Glutamatergic neuron (in vitro differentiated cells): ENCODE results near the gene KLF4. TPM values are rescaled to one million over a fixed set of nuclear protein-coding genes. Genes with fewer than 3 reads are reported as not detected.

ENCODE experiments used
- DNase-seq: peaks from one replicate; pipeline ENCODE4 v3.0.0; 2022
- H3K27ac Mint-ChIP-seq: one replicate; pipeline ENCODE4 v1.8.0; 2020; ENCODE audit warnings: mild to moderate bottlenecking, mixed read lengths, inconsistent platforms; ENCODE audit not compliant: unreplicated experiment
- H3K27me3 Mint-ChIP-seq: one replicate; pipeline ENCODE4 v1.8.0; 2020; ENCODE audit warnings: mild to moderate bottlenecking, moderate library complexity, mixed read lengths, inconsistent platforms; ENCODE audit not compliant: unreplicated experiment
- H3K36me3 Mint-ChIP-seq: one replicate; pipeline ENCODE4 v1.8.0; 2020; ENCODE audit warnings: mild to moderate bottlenecking, mixed read lengths, inconsistent platforms; ENCODE audit not compliant: unreplicated experiment
- H3K4me1 Mint-ChIP-seq: one replicate; pipeline ENCODE4 v1.8.0; 2020; ENCODE audit warnings: mild to moderate bottlenecking, low read depth, mixed read lengths, inconsistent platforms; ENCODE audit not compliant: unreplicated experiment
- H3K4me3 Mint-ChIP-seq: one replicate; pipeline ENCODE4 v1.8.0; 2020; ENCODE audit warnings: mild to moderate bottlenecking, mixed read lengths, inconsistent platforms; ENCODE audit not compliant: unreplicated experiment
- H3K9me3 Mint-ChIP-seq: one replicate; pipeline ENCODE4 v1.8.0; 2020; ENCODE audit warnings: mild to moderate bottlenecking, moderate library complexity, mixed read lengths, inconsistent platforms; ENCODE audit not compliant: unreplicated experiment
- total RNA-seq: library from RNA; stranded (reverse); fragmentation: NEBNext Ultra II Directional; extraction: Animal tissue kit (Norgen Biotek cat#: 25700); gene quantifications from one replicate; pipeline ENCODE4 v1.2.1, GENCODE V29; 2021; ENCODE audit not compliant: unreplicated experiment
- TF ChIP-seq, protein P1 (sequence below): fragments of 200-600 bp; sonication (generic); IDR thresholded peaks from one replicate; pipeline ENCODE4 v1.5.0; 2021; ENCODE audit not compliant: partially characterized antibody, unreplicated experiment

Gene KLF4
- total RNA-seq, 1 donor from 2014 or later = 72.1 TPM

GRCh38 chr9:107467416-107467815, 22.2 kb downstream of the KLF4 start:
- Mint-ChIP-seq H3K27ac (no peak overlapping the region), H3K4me1 (peaks cover 2% of the 10 kb centered on the region), H3K4me3 (no peak overlapping the region), H3K36me3 (no peaks in the 10 kb centered on the region), H3K9me3 (no peaks in the 10 kb centered on the region), H3K27me3 (peaks cover 3% of the 10 kb centered on the region)
- TF ChIP-seq, protein P1, sequence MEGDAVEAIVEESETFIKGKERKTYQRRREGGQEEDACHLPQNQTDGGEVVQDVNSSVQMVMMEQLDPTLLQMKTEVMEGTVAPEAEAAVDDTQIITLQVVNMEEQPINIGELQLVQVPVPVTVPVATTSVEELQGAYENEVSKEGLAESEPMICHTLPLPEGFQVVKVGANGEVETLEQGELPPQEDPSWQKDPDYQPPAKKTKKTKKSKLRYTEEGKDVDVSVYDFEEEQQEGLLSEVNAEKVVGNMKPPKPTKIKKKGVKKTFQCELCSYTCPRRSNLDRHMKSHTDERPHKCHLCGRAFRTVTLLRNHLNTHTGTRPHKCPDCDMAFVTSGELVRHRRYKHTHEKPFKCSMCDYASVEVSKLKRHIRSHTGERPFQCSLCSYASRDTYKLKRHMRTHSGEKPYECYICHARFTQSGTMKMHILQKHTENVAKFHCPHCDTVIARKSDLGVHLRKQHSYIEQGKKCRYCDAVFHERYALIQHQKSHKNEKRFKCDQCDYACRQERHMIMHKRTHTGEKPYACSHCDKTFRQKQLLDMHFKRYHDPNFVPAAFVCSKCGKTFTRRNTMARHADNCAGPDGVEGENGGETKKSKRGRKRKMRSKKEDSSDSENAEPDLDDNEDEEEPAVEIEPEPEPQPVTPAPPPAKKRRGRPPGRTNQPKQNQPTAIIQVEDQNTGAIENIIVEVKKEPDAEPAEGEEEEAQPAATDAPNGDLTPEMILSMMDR = no peak
- no peak for DNase-seq

DNA sequence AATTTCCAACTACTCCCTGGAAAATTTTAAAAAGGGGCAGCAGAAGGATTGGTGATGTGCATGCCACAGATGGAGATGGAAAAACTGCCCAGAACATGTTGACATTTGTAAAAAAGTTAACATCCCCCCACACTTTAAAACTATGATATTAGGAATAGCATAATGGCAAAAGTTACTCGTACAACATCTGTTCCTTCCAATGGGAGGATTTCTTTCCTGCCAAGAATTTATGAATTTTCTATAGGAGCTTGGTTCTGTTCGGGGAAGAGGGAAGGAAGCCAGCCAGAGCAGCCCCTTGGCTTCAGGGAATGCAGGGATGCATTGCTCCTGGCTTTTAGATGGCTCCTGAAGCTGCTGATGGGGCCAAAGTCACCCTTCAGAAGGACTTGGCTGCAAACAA, 22.7 kb downstream of the KLF4 start:
- Mint-ChIP-seq H3K4me1 (peaks cover 2% of the 10 kb centered on the region), H3K36me3 (no peaks in the 10 kb centered on the region), H3K27ac (no peak overlapping the region), H3K9me3 (no peaks in the 10 kb centered on the region), H3K27me3 (peaks cover 3% of the 10 kb centered on the region), H3K4me3 (peak overlapping the region; percentile 86)
- TF ChIP-seq, protein P1 = no peak
- no peak for DNase-seq

- Mint-ChIP-seq H3K27me3 (peaks cover 4% of the 10 kb centered on the region), H3K4me1 (peaks cover 2% of the 10 kb centered on the region), H3K9me3 (peaks cover 1% of the 10 kb centered on the region), H3K36me3 (no peaks in the 10 kb centered on the region), H3K27ac (no peak overlapping the region), H3K4me3 (peak overlapping the region; percentile 86)
- TF ChIP-seq, protein P1 = peak; percentile 79
- DNase-seq = peak; percentile 81
Observed at GRCh38 chr9:107465467-107466451, 23.8 kb downstream of the KLF4 start.

DNA sequence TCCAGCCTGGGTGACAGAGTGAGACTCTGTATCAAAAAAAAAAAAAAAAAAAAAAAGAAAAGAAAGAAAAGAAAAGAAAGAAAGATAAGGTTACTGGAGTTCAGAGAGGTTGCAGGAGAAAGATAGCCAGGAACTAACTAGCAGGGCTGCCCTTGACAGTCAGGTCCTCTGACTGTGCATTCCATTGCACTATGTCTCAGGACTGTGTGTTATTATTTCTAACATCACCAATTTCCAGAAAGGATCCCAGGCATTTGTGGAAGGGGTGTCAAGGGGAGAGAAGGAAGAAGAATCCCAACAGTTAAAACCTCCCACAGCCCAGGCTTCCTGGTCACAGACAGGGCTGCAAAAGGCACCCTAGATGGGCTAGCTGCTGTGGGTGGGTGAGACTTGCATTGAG, 25.1 kb downstream of the KLF4 start:
- TF ChIP-seq, protein P1 = no peak
- H3K4me3 Mint-ChIP-seq = no peak overlapping the region
- DNase-seq = no peak
- H3K27ac Mint-ChIP-seq = no peak overlapping the region
- peaks cover 2% of the 10 kb centered on the region for H3K4me1 Mint-ChIP-seq
- H3K27me3 Mint-ChIP-seq = peaks cover 4% of the 10 kb centered on the region
- no peaks in the 10 kb centered on the region for H3K36me3 Mint-ChIP-seq
- H3K9me3 Mint-ChIP-seq = peaks cover 4% of the 10 kb centered on the region

DNA sequence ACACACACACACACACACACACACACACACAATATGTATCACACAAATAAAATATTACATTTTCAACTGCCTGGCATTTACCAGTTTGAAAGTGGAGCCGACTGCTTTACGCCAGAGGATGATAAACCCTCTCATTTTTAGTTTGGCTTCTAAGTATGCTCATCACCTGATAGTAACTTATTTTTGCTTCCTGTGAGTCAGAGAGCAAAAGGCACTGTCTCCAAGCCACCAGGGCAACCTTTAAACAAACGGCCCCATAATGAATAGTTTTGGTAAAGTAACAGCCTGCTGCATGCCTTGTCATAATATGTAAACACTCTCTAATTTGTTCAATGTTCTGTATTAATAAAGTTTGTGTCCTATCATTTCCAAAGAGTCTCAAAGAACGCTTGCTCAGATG, 26.9 kb downstream of the KLF4 start:
- Mint-ChIP-seq H3K4me1 (peaks cover 2% of the 10 kb centered on the region), H3K4me3 (no peak overlapping the region), H3K27me3 (peaks cover 4% of the 10 kb centered on the region), H3K36me3 (no peaks in the 10 kb centered on the region), H3K9me3 (peaks cover 4% of the 10 kb centered on the region), H3K27ac (no peak overlapping the region)
- TF ChIP-seq, protein P1 = no peak
- DNase-seq = no peak
